ENCODE results near the gene MUC5B. TPM values are rescaled to one million over a fixed set of nuclear protein-coding genes. Genes with fewer than 3 reads are reported as not detected.

The MUC5B gene
- total and polyA plus RNA-seq, 4 donors, result 0.17 to 0.95 (median 0.50) TPM; not detected in 1

- Histone ChIP-seq H3K9me3 (ENCODE audit: control insufficient read depth in 4 of 4, low read length in 3 of 4) (peaks cover 0 to 7% (median 0%) of the 10 kb centered on the region in 4 donors), H3K36me3 (ENCODE audit: control insufficient read depth in 4 of 4, insufficient read depth in 3 of 4, low read depth in 1 of 4, low read length in 3 of 4) (no peaks in the 10 kb centered on the region), H3K27ac (ENCODE audit: low read depth in 1 of 2, low read length in 2 of 2) (no peak overlapping the region), H3K4me1 (ENCODE audit: control insufficient read depth in 4 of 4, insufficient read depth in 4 of 4, low read length in 3 of 4) (no peaks in the 10 kb centered on the region), H3K27me3 (ENCODE audit: control insufficient read depth in 4 of 4, insufficient read depth in 4 of 4, low read length in 3 of 4) (no peaks in the 10 kb centered on the region), H3K4me3 (ENCODE audit: low read depth in 1 of 3, low read length in 3 of 3) (no peak overlapping the region), H3K9ac (ENCODE audit: low read depth in 1 of 2, low read length in 2 of 2) (no peak overlapping the region)
- DNase-seq (ENCODE audit: low spot score), result no peak
- no peak for TF ChIP-seq HNF4G (IDR thresholded peaks at IDR 0.05)
- no peak for TF ChIP-seq REST (IDR thresholded peaks at IDR 0.05)
- no peak for TF ChIP-seq ATF3 (IDR thresholded peaks at IDR 0.05)
- no peak for TF ChIP-seq EGR1 (IDR thresholded peaks at IDR 0.05; ENCODE audit: low read depth in 2 of 2)
- TF ChIP-seq FOXA2 (IDR thresholded peaks at IDR 0.05), result no peak
- no peak for TF ChIP-seq MAX (IDR thresholded peaks at IDR 0.05)
- no peak for TF ChIP-seq GABPA (IDR thresholded peaks at IDR 0.05 in 1 of 2, conservative IDR thresholded peaks at IDR 0.05 in 1 of 2)
- TF ChIP-seq FOXA1 (IDR thresholded peaks at IDR 0.05), result no peak
- TF ChIP-seq RXRA (IDR thresholded peaks at IDR 0.05), result no peak
- TF ChIP-seq CTCF (IDR thresholded peaks at IDR 0.05; ENCODE audit: low read depth, low read length, missing input control), result no peak
- TF ChIP-seq NR2F2 (IDR thresholded peaks at IDR 0.05), result no peak
- no peak for TF ChIP-seq HNF4A (conservative IDR thresholded peaks at IDR 0.05)
- no peak for TF ChIP-seq JUND (IDR thresholded peaks at IDR 0.05)
- no peak for TF ChIP-seq RAD21 (IDR thresholded peaks at IDR 0.05)
- no peak for TF ChIP-seq ZBTB33 (IDR thresholded peaks at IDR 0.05)
- TF ChIP-seq TAF1 (conservative IDR thresholded peaks at IDR 0.05), result no peak
- TF ChIP-seq SP1 (IDR thresholded peaks at IDR 0.05), result no peak
- TF ChIP-seq YY1 (IDR thresholded peaks at IDR 0.05), result no peak
- 94% methylated on average over 39 of the region's 39 CpGs for WGBS
Observed at GRCh38 chr11:1208394-1209261, 14.2 kb upstream of the MUC5B start.

All from liver (tissue), 9 donors.